WTC11 (cell line): ENCODE measurements around the gene EPM2A. TPM values are rescaled to one million over a fixed set of nuclear protein-coding genes. Genes with fewer than 3 reads are reported as not detected.

Experiments used
- ATAC-seq: fragments of 200-7000 bp; cut with Tn5 transposase; 2 replicates; pipeline ENCODE4 v1.10.0; 2021; ENCODE audit warnings: mild to moderate bottlenecking, moderate library complexity
- CTCF ChIA-PET: fragments of 300-600 bp; sonication (Branson Sonifier 250); formaldehyde crosslinking; loops from one replicate; lab custom pipeline; 2021; ENCODE audit warnings: antibody characterized with exemption; lab: Charles Lee
- POLR2A ChIA-PET: fragments of 350-600 bp; sonication (Branson Sonifier 250); formaldehyde crosslinking; loops from one replicate; lab custom pipeline; 2021; ENCODE audit warnings: antibody characterized with exemption; lab: Charles Lee
- DNase-seq: peaks from one replicate; pipeline ENCODE4 v3.0.0; 2021; ENCODE audit warnings: low spot score
- H3K27ac Mint-ChIP-seq: 2 replicates; pipeline ENCODE4 v1.8.0; 2021; ENCODE audit warnings: mixed read lengths
- H3K27me3 Mint-ChIP-seq: 2 replicates; pipeline ENCODE4 v1.8.0; 2021; ENCODE audit warnings: low read depth, mild to moderate bottlenecking, moderate library complexity, mixed read lengths
- H3K36me3 Mint-ChIP-seq: 2 replicates; pipeline ENCODE4 v1.8.0; 2021; ENCODE audit warnings: mixed read lengths
- H3K4me1 Mint-ChIP-seq: 2 replicates; pipeline ENCODE4 v1.8.0; 2022; ENCODE audit warnings: mixed read lengths
- H3K4me3 Mint-ChIP-seq: 2 replicates; pipeline ENCODE4 v1.8.0; 2021; ENCODE audit warnings: mild to moderate bottlenecking, moderate library complexity, mixed read lengths
- H3K9me3 Mint-ChIP-seq: 2 replicates; pipeline ENCODE4 v1.8.0; 2021; ENCODE audit warnings: mixed read lengths
- ATF1 ChIP-seq: sonication (generic); formaldehyde crosslinking; IDR thresholded peaks from 2 replicates; pipeline ENCODE4 v1.8.1; 2023; ENCODE audit warnings: mild to moderate bottlenecking, moderate library complexity, missing genetic modification reagents
- FOXJ3 ChIP-seq: sonication (generic); formaldehyde crosslinking; IDR thresholded peaks from 2 replicates; pipeline ENCODE4 v1.9.0; 2021; ENCODE audit warnings: missing genetic modification reagents, mild to moderate bottlenecking, borderline replicate concordance
- GRHL2 ChIP-seq: fragments of 250-450 bp; sonication (Bioruptor Pico); IDR thresholded peaks from 2 replicates; pipeline ENCODE4 v1.8.0; 2022; ENCODE audit warnings: mild to moderate bottlenecking, moderate library complexity; ENCODE audit not compliant: insufficient replicate concordance, severe bottlenecking
- NFYB ChIP-seq: sonication (generic); formaldehyde crosslinking; conservative IDR thresholded peaks from 2 replicates; pipeline ENCODE4 v1.8.0; 2022; ENCODE audit warnings: low read depth, missing genetic modification reagents
- NR1H2 ChIP-seq: sonication (generic); formaldehyde crosslinking; IDR thresholded peaks from 2 replicates; pipeline ENCODE4 v1.9.0; 2021; ENCODE audit warnings: mild to moderate bottlenecking, moderate library complexity, missing genetic modification reagents
- NR3C1 ChIP-seq: sonication (generic); formaldehyde crosslinking; conservative IDR thresholded peaks from 2 replicates; pipeline ENCODE4 v1.8.1; 2023; ENCODE audit warnings: low read depth, mild to moderate bottlenecking, missing genetic modification reagents
- ZNF317 ChIP-seq: sonication (generic); formaldehyde crosslinking; IDR thresholded peaks from 2 replicates; pipeline ENCODE4 v1.8.1; 2023; ENCODE audit warnings: low read depth, mild to moderate bottlenecking, moderate library complexity, missing genetic modification reagents, borderline replicate concordance
- total RNA-seq: library from RNA; stranded (reverse); gene quantifications from 3 replicates; pipeline ENCODE4 v1.2.3, GENCODE V29; 2021
- TF ChIP-seq, protein P1 (sequence below): sonication (generic); formaldehyde crosslinking; IDR thresholded peaks from 2 replicates; pipeline ENCODE4 v1.8.1; 2023; ENCODE audit warnings: mild to moderate bottlenecking, moderate library complexity, missing genetic modification reagents
- TF ChIP-seq, protein P2 (sequence below): sonication (generic); formaldehyde crosslinking; IDR thresholded peaks from 2 replicates; pipeline ENCODE4 v1.8.0; 2022; ENCODE audit warnings: missing genetic modification reagents
- TF ChIP-seq, protein P3 (sequence below): fragments of 250-450 bp; sonication (Bioruptor Pico); IDR thresholded peaks from 2 replicates; pipeline ENCODE4 v1.9.0; 2021; ENCODE audit warnings: moderate library complexity, mild to moderate bottlenecking, inconsistent platforms, borderline replicate concordance
- TF ChIP-seq, protein P4 (sequence below): sonication (generic); formaldehyde crosslinking; IDR thresholded peaks from 2 replicates; pipeline ENCODE4 v1.8.1; 2023; ENCODE audit warnings: mild to moderate bottlenecking, missing genetic modification reagents
- TF ChIP-seq, protein P5 (sequence below): sonication (generic); formaldehyde crosslinking; IDR thresholded peaks from 2 replicates; pipeline ENCODE4 v1.8.0; 2022; ENCODE audit warnings: mild to moderate bottlenecking, missing genetic modification reagents
- TF ChIP-seq, protein P6 (sequence below): sonication (generic); formaldehyde crosslinking; IDR thresholded peaks from 2 replicates; pipeline ENCODE4 v1.8.1; 2023; ENCODE audit warnings: mild to moderate bottlenecking, missing genetic modification reagents, moderate library complexity
- TF ChIP-seq, protein P7 (sequence below): fragments of 250-450 bp; sonication (Bioruptor Pico); IDR thresholded peaks from 2 replicates; pipeline ENCODE4 v1.9.0; 2021; ENCODE audit warnings: mild to moderate bottlenecking, borderline replicate concordance

EPM2A gene
- total RNA-seq, 1 experiment from 2014 or later: 5.3 TPM

DNA sequence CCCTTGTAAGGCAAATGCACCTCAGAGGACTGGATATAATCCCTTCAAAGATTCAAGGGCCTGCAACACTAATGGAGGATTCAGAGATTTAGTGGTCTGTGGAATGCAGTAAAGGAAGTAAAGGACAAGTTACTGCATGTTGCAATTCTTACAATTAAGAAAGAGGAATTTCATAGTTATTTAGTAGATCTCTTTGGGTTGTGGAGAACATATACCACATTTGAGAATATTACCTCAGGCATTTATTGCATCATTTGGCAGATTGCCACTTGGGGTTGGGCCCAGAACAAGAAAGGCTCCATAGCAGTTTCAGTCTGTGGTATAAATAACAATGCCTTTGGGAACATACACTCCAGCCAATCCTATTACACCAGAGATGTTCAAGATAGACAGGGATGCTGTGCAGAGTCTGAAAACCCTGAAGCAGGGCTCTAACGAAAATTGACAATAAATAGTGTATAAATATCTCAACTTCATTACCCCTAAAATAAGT is 20.9 kb upstream of the EPM2A start:
- CTCF ChIA-PET: no interaction called here
- Mint-ChIP-seq H3K4me1 (no peaks in the 10 kb centered on the region), H3K9me3 (no peaks in the 10 kb centered on the region), H3K27me3 (no peaks in the 10 kb centered on the region), H3K4me3 (no peak overlapping the region), H3K27ac (no peak overlapping the region), H3K36me3 (no peaks in the 10 kb centered on the region)
- ATAC-seq: no peak
- POLR2A ChIA-PET: no interaction called here
- TF ChIP-seq ZNF317 (CRISPR knock-in tag): no peak
- TF ChIP-seq, protein P1, sequence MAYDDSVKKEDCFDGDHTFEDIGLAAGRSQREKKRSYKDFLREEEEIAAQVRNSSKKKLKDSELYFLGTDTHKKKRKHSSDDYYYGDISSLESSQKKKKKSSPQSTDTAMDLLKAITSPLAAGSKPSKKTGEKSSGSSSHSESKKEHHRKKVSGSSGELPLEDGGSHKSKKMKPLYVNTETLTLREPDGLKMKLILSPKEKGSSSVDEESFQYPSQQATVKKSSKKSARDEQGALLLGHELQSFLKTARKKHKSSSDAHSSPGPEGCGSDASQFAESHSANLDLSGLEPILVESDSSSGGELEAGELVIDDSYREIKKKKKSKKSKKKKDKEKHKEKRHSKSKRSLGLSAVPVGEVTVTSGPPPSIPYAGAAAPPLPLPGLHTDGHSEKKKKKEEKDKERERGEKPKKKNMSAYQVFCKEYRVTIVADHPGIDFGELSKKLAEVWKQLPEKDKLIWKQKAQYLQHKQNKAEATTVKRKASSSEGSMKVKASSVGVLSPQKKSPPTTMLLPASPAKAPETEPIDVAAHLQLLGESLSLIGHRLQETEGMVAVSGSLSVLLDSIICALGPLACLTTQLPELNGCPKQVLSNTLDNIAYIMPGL: no peak
- no peak for DNase-seq

DNA sequence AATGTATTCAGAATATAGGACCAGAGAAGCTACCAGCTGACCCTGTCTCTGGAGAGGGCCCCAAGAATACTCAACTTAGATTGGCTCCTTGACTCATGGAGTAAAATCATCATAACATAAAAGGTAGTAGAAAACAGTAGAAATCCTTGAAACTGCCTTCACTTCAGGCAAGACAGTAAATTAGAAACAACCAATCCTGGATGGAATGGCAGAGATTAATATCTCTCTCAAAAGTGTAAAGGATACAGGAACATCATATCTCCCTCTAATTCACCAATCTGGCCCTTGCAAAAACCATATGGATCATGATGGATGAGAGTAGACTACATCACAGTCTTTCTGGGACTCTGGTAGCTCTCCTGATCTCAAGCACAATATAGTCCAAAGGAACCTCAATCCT is 20.4 kb upstream of the EPM2A start:
- POLR2A ChIA-PET: no interaction called here
- Mint-ChIP-seq H3K4me3 (no peak overlapping the region), H3K27ac (no peak overlapping the region), H3K36me3 (no peaks in the 10 kb centered on the region), H3K27me3 (no peaks in the 10 kb centered on the region), H3K9me3 (no peaks in the 10 kb centered on the region), H3K4me1 (no peaks in the 10 kb centered on the region)
- DNase-seq (no peak), ATAC-seq (no peak)
- CTCF ChIA-PET: no interaction called here
- TF ChIP-seq, protein P2, sequence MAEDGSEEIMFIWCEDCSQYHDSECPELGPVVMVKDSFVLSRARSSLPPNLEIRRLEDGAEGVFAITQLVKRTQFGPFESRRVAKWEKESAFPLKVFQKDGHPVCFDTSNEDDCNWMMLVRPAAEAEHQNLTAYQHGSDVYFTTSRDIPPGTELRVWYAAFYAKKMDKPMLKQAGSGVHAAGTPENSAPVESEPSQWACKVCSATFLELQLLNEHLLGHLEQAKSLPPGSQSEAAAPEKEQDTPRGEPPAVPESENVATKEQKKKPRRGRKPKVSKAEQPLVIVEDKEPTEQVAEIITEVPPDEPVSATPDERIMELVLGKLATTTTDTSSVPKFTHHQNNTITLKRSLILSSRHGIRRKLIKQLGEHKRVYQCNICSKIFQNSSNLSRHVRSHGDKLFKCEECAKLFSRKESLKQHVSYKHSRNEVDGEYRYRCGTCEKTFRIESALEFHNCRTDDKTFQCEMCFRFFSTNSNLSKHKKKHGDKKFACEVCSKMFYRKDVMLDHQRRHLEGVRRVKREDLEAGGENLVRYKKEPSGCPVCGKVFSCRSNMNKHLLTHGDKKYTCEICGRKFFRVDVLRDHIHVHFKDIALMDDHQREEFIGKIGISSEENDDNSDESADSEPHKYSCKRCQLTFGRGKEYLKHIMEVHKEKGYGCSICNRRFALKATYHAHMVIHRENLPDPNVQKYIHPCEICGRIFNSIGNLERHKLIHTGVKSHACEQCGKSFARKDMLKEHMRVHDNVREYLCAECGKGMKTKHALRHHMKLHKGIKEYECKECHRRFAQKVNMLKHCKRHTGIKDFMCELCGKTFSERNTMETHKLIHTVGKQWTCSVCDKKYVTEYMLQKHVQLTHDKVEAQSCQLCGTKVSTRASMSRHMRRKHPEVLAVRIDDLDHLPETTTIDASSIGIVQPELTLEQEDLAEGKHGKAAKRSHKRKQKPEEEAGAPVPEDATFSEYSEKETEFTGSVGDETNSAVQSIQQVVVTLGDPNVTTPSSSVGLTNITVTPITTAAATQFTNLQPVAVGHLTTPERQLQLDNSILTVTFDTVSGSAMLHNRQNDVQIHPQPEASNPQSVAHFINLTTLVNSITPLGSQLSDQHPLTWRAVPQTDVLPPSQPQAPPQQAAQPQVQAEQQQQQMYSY (CRISPR knock-in tag): no peak
- no peak for TF ChIP-seq NR1H2 (CRISPR knock-in tag)
- TF ChIP-seq, protein P3, sequence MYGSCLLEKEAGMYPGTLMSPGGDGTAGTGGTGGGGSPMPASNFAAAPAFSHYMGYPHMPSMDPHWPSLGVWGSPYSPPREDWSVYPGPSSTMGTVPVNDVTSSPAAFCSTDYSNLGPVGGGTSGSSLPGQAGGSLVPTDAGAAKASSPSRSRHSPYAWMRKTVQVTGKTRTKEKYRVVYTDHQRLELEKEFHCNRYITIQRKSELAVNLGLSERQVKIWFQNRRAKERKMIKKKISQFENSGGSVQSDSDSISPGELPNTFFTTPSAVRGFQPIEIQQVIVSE (CRISPR knock-in tag): no peak
- TF ChIP-seq FOXJ3 (CRISPR knock-in tag): no peak
- TF ChIP-seq NR3C1 (CRISPR knock-in tag): no peak
- TF ChIP-seq, protein P4, sequence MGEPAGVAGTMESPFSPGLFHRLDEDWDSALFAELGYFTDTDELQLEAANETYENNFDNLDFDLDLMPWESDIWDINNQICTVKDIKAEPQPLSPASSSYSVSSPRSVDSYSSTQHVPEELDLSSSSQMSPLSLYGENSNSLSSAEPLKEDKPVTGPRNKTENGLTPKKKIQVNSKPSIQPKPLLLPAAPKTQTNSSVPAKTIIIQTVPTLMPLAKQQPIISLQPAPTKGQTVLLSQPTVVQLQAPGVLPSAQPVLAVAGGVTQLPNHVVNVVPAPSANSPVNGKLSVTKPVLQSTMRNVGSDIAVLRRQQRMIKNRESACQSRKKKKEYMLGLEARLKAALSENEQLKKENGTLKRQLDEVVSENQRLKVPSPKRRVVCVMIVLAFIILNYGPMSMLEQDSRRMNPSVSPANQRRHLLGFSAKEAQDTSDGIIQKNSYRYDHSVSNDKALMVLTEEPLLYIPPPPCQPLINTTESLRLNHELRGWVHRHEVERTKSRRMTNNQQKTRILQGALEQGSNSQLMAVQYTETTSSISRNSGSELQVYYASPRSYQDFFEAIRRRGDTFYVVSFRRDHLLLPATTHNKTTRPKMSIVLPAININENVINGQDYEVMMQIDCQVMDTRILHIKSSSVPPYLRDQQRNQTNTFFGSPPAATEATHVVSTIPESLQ (CRISPR knock-in tag): no peak
- no peak for TF ChIP-seq GRHL2 (CRISPR knock-in tag)
- TF ChIP-seq NFYB (CRISPR knock-in tag): no peak
- TF ChIP-seq ATF1: no peak
- TF ChIP-seq, protein P5, sequence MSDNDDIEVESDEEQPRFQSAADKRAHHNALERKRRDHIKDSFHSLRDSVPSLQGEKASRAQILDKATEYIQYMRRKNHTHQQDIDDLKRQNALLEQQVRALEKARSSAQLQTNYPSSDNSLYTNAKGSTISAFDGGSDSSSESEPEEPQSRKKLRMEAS (CRISPR knock-in tag): no peak
- TF ChIP-seq, protein P6, sequence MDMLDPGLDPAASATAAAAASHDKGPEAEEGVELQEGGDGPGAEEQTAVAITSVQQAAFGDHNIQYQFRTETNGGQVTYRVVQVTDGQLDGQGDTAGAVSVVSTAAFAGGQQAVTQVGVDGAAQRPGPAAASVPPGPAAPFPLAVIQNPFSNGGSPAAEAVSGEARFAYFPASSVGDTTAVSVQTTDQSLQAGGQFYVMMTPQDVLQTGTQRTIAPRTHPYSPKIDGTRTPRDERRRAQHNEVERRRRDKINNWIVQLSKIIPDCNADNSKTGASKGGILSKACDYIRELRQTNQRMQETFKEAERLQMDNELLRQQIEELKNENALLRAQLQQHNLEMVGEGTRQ (CRISPR knock-in tag): no peak
- TF ChIP-seq, protein P7, sequence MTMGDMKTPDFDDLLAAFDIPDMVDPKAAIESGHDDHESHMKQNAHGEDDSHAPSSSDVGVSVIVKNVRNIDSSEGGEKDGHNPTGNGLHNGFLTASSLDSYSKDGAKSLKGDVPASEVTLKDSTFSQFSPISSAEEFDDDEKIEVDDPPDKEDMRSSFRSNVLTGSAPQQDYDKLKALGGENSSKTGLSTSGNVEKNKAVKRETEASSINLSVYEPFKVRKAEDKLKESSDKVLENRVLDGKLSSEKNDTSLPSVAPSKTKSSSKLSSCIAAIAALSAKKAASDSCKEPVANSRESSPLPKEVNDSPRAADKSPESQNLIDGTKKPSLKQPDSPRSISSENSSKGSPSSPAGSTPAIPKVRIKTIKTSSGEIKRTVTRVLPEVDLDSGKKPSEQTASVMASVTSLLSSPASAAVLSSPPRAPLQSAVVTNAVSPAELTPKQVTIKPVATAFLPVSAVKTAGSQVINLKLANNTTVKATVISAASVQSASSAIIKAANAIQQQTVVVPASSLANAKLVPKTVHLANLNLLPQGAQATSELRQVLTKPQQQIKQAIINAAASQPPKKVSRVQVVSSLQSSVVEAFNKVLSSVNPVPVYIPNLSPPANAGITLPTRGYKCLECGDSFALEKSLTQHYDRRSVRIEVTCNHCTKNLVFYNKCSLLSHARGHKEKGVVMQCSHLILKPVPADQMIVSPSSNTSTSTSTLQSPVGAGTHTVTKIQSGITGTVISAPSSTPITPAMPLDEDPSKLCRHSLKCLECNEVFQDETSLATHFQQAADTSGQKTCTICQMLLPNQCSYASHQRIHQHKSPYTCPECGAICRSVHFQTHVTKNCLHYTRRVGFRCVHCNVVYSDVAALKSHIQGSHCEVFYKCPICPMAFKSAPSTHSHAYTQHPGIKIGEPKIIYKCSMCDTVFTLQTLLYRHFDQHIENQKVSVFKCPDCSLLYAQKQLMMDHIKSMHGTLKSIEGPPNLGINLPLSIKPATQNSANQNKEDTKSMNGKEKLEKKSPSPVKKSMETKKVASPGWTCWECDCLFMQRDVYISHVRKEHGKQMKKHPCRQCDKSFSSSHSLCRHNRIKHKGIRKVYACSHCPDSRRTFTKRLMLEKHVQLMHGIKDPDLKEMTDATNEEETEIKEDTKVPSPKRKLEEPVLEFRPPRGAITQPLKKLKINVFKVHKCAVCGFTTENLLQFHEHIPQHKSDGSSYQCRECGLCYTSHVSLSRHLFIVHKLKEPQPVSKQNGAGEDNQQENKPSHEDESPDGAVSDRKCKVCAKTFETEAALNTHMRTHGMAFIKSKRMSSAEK (CRISPR knock-in tag): no peak
